ENCODE results near the gene S100A7A.
"Not testable (repeated sequence)": the region's sequence is repeated elsewhere in the genome, so short reads cannot be mapped to it uniquely, and the experiment has no call there.

Gene S100A7A

DNA sequence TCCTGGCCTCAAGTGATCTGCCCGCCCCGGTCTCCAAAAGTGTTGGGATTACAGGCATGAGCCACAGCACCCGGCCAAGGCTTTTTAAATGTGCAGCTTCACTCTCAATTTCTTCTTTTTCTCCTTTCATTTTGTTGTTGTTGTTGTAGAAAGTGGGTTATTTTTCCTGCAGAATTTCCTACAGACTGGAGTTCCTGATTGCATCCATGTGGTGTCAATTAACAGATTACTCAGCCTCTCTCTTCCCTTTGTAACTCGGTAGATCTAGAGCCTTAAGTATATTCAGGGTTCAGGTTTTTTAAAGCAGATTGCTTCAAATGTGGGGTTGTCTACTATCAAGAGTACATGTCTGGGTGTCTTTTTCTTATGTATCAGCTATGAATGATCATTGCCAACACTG is 32.5 kb downstream of the S100A7A start:
- H3K36me3 Mint-ChIP-seq, H3K9me3 Mint-ChIP-seq, H3K4me1 Mint-ChIP-seq, H3K4me3 Mint-ChIP-seq: not testable (repeated sequence)
- H3K27me3 Mint-ChIP-seq: peaks cover 36% of the 10 kb centered on the region
- H3K27ac Mint-ChIP-seq: peak overlapping the region; percentile 4

- H3K9me3 Mint-ChIP-seq: no peaks in the 10 kb centered on the region
- peaks cover 9% of the 10 kb centered on the region for H3K27me3 Mint-ChIP-seq
- no peak overlapping the region for H3K27ac Mint-ChIP-seq
- no peaks in the 10 kb centered on the region for H3K36me3 Mint-ChIP-seq
- no peak overlapping the region for H3K4me3 Mint-ChIP-seq
- no peaks in the 10 kb centered on the region for H3K4me1 Mint-ChIP-seq
These were observed 40.1 kb downstream of the S100A7A start for GRCh38 chr1:153456396-153456795.

- no peaks in the 10 kb centered on the region for H3K36me3 Mint-ChIP-seq
- no peaks in the 10 kb centered on the region for H3K9me3 Mint-ChIP-seq
- peaks cover 10% of the 10 kb centered on the region for H3K27me3 Mint-ChIP-seq
- no peak overlapping the region for H3K4me3 Mint-ChIP-seq
- H3K27ac Mint-ChIP-seq: no peak overlapping the region
- no peaks in the 10 kb centered on the region for H3K4me1 Mint-ChIP-seq
These were observed 43.3 kb downstream of the S100A7A start for GRCh38 chr1:153459655-153460054.

- H3K9me3 Mint-ChIP-seq: no peaks in the 10 kb centered on the region
- no peak within 1 kb of the TSS for H3K4me3 Mint-ChIP-seq
- H3K36me3 Mint-ChIP-seq: no peaks in the 10 kb centered on the region
- peaks cover under 1% of the 10 kb centered on the region for H3K4me1 Mint-ChIP-seq
- H3K27ac Mint-ChIP-seq: no peak within 1 kb of the TSS
- peaks cover 10% of the 10 kb centered on the region for H3K27me3 Mint-ChIP-seq
These were observed 44.2 kb downstream of the S100A7A start, which contains the start of gene S100A7 for GRCh38 chr1:153460551-153460950. Gene S100A7, minus strand, starts transcription at chr1:153460651. Its CDS starts 1,638 bp downstream, at chr1:153459013.

GRCh38 chr1:153462741-153463140 is 46.4 kb downstream of the S100A7A start:
- peaks cover 12% of the 10 kb centered on the region for H3K27me3 Mint-ChIP-seq
- H3K4me1 Mint-ChIP-seq, H3K9me3 Mint-ChIP-seq, H3K27ac Mint-ChIP-seq, H3K4me3 Mint-ChIP-seq, H3K36me3 Mint-ChIP-seq: not testable (repeated sequence)

DNA sequence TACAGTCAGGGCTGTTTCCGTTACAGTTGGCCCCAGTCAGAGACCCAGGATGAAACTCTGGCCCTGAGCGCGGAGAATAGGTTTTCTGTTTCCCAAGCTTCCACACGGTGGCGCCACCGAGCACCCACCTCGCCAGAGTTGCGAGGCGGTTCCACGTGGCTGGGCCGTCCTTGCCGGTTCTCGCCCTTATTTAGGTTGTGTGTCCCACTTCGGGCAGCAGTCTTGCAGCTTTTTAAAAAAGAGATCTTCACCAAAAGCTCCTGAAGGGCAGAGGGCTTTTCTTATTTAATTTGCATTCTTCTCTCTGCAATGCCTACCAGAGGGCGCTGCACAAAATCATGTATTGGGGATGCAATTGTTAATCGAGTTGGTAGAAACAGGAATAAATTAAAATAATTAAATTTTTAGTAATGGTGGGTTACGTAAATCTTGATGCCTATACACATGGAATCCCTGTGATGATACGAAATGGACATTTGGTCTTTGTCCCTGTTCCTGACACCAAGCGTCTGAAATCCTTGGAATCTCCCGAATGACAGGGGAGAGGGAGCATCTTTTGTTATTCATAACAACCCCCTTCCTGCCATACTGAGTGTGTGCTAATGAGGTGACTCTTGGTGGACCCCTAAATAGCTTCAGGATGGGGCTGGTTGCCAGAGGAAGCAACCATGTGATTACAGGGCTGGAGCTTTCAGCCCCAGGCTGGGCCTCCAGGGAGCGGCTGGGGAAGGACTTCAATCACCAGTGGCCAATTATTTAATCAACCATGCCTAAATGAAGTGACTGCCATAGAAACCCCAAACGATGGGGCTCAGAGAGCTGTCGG is 49.7 kb downstream of the S100A7A start:
- Mint-ChIP-seq H3K4me3 (no peak overlapping the region), H3K4me1 (peaks cover 4% of the 10 kb centered on the region), H3K36me3 (no peaks in the 10 kb centered on the region)

DNA sequence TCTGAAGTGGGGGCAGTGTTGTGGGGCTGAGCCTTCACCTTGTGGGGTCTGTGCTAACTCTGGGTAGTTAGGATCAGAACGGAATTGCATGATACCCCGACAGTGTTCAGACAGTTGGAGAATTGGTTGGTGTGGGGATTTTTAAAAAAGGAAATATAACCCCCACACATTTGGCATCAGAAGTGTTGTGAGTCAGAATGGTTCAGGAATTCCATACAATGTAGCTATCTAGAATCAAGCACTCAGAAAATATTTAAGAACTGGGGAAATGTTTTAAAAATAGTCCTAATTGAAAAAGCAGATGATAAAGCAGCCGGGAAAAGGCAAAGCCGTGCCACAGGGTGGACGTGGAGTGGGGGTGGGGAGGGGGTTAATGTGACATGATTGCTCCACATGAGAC is 50.6 kb downstream of the S100A7A start:
- H3K9me3 Mint-ChIP-seq: no peaks in the 10 kb centered on the region

More for the DNA sequence above, 49.7 kb downstream of the S100A7A start:
- no peak overlapping the region for H3K27ac Mint-ChIP-seq
- no peaks in the 10 kb centered on the region for H3K9me3 Mint-ChIP-seq
- peaks cover 8% of the 10 kb centered on the region for H3K27me3 Mint-ChIP-seq

DNA sequence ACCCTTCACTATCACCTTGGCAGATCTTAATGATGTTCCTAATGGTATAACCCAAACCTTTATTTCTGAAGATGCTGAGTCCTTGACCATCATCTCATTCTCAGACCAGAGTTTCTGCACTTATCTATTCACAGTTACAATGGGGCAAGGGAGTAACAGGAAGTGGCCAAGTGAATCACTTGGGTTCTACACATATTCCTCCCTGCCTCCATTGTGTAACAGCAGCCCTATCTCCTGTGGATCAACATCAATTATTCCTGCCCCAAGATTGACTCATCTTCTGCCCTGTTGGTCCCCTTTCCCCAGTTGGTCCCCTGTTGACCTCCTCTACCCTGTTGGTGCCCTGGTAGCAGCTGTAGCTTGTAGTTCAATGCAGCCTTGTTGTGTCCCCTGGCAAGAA is 54.4 kb downstream of the S100A7A start:
- Mint-ChIP-seq H3K4me1 (peaks cover 2% of the 10 kb centered on the region), H3K27me3 (peaks cover 3% of the 10 kb centered on the region), H3K27ac (no peak overlapping the region), H3K4me3 (no peak overlapping the region), H3K9me3 (peaks cover 7% of the 10 kb centered on the region), H3K36me3 (peaks cover 4% of the 10 kb centered on the region)

More for the DNA sequence above, 50.6 kb downstream of the S100A7A start:
- peaks cover 4% of the 10 kb centered on the region for H3K4me1 Mint-ChIP-seq
- H3K27me3 Mint-ChIP-seq: peaks cover 6% of the 10 kb centered on the region
- H3K36me3 Mint-ChIP-seq: no peaks in the 10 kb centered on the region
- H3K4me3 Mint-ChIP-seq: no peak overlapping the region
- H3K27ac Mint-ChIP-seq: no peak overlapping the region
